Keratinocyte (primary cell): ENCODE data around the gene HOOK2. TPM values are rescaled to one million over a fixed set of nuclear protein-coding genes. Genes with fewer than 3 reads are reported as not detected.
A peak's percentile ranks its signal among the peaks of the same experiment; 100 is the strongest.

Source experiments
- DNase-seq: peaks from one replicate; pipeline ENCODE4 v3.0.0-alpha.2; 2011; ENCODE audit warnings: low read depth, missing footprints, low spot score
- FAIRE-seq: peaks from 2 replicates; lab custom pipeline; 2011; peaks lifted over from hg19 to GRCh38; lab: Jason Lieb, UNC
- H2AFZ ChIP-seq: 2 replicates; pipeline ENCODE4 v1.6.0; 2012; ENCODE audit warnings: low read length, control low read depth, inconsistent platforms; ENCODE audit not compliant: control insufficient read depth
- H3K27ac ChIP-seq: 2 replicates; pipeline ENCODE4 v1.5.1; 2011; ENCODE audit warnings: low read length; ENCODE audit not compliant: control insufficient read depth, insufficient read depth
- H3K27me3 ChIP-seq: 3 replicates; pipeline ENCODE4 v1.6.0; 2011; ENCODE audit warnings: low read length; ENCODE audit not compliant: control insufficient read depth, insufficient read depth; ENCODE audit errors: extremely low read depth
- H3K36me3 ChIP-seq, 2 experiments: 2 replicates in 1 of 2; 3 replicates in 1 of 2; pipeline ENCODE4 v1.5.1; 2011; ENCODE audit warnings: low read length in 2 of 2, mild to moderate bottlenecking in 1 of 2; ENCODE audit not compliant: control insufficient read depth in 2 of 2, insufficient read depth in 2 of 2; ENCODE audit errors: extremely low read depth in 1 of 2
- H3K4me1 ChIP-seq: 3 replicates; pipeline ENCODE4 v1.5.1; 2011; ENCODE audit warnings: low read length; ENCODE audit not compliant: control insufficient read depth, insufficient read depth; ENCODE audit errors: extremely low read depth
- H3K4me2 ChIP-seq: 3 replicates; pipeline ENCODE4 v1.6.0; 2011; ENCODE audit warnings: low read depth, low read length; ENCODE audit not compliant: control insufficient read depth, insufficient read depth; ENCODE audit errors: extremely low read depth
- H3K4me3 ChIP-seq, 3 experiments: fragments of 200-600 bp in 1 of 3; sonication (generic) in 1 of 3; 2 replicates in 2 of 3; 3 replicates in 1 of 3; pipeline ENCODE4 v1.5.1; 2011 to 2016; ENCODE audit warnings: low read length in 3 of 3, mild to moderate bottlenecking in 3 of 3, control low read depth in 2 of 3, inconsistent platforms in 1 of 3, low read depth in 1 of 3, mixed read lengths in 1 of 3, mixed run types in 1 of 3, moderate library complexity in 1 of 3; ENCODE audit not compliant: control insufficient read depth in 2 of 3, insufficient read depth in 2 of 3; ENCODE audit errors: extremely low read depth in 1 of 3
- H3K79me2 ChIP-seq: 2 replicates; pipeline ENCODE4 v1.6.0; 2012; ENCODE audit warnings: low read length; ENCODE audit not compliant: control insufficient read depth, insufficient read depth
- H3K9ac ChIP-seq: 3 replicates; pipeline ENCODE4 v1.6.0; 2011; ENCODE audit warnings: low read length; ENCODE audit not compliant: control insufficient read depth, insufficient read depth; ENCODE audit errors: extremely low read depth
- H3K9me1 ChIP-seq: 3 replicates; pipeline ENCODE4 v1.6.0; 2011; ENCODE audit warnings: low read length; ENCODE audit not compliant: control insufficient read depth, insufficient read depth; ENCODE audit errors: extremely low read depth
- H3K9me3 ChIP-seq: 2 replicates; pipeline ENCODE4 v1.5.1; 2012; ENCODE audit warnings: low read depth, low read length; ENCODE audit not compliant: control insufficient read depth
- H4K20me1 ChIP-seq: 3 replicates; pipeline ENCODE4 v1.6.0; 2011; ENCODE audit warnings: low read length; ENCODE audit not compliant: control insufficient read depth, insufficient read depth; ENCODE audit errors: extremely low read depth
- CTCF ChIP-seq, 3 experiments: IDR thresholded peaks in 1 of 3; conservative IDR thresholded peaks in 1 of 3; optimal IDR thresholded peaks in 1 of 3; 2 replicates in 2 of 3; 3 replicates in 1 of 3; pipeline versions ENCODE3 to v1.5.1; 2011; ENCODE audit warnings: low read length in 3 of 3, mild to moderate bottlenecking in 3 of 3, moderate library complexity in 2 of 3, control low read depth in 1 of 3, inconsistent platforms in 1 of 3; ENCODE audit not compliant: insufficient read depth in 2 of 3; ENCODE audit errors: extremely low read depth in 1 of 3
- EZH2 ChIP-seq: IDR thresholded peaks from one replicate; pipeline ENCODE4 v1.6.1; 2012; ENCODE audit warnings: inconsistent platforms, mild to moderate bottlenecking, low read length, moderate library complexity
- dilution Hi-C: fragments of 300-500 bp; cut with MboI; formaldehyde crosslinking; loops from one replicate; pipeline ENCODE4 v1.7.0; 2020; ENCODE audit warnings: low sequenced_read_pairs; ENCODE audit not compliant: extremely low pct_ligation_motif_present
- polyA plus RNA-seq, 5 experiments: library from polyadenylated mRNA; depleted of rRNA in 3 of 5; stranded (reverse) in 3 of 5; stranded (forward) in 1 of 5; unstranded in 1 of 5; fragments of >200 nt; gene quantifications; 1 replicate in 1 of 5; 2 replicates in 3 of 5; 3 replicates in 1 of 5; pipeline versions ENCODE4 v1.2.1 to v1.2.3, GENCODE V29; 2011 to 2012; ENCODE audit warnings: missing spikeins in 2 of 5, low read depth in 1 of 5, low replicate concordance in 1 of 5

The HOOK2 gene
- polyA plus RNA-seq, 1 donor (not counting 4 experiments of a cell fraction or from before 2014, with no cell fraction given), result 21.9 TPM

- peaks cover 15 to 24% of the 10 kb centered on the region in 2 experiments for H3K36me3 ChIP-seq
- H3K4me1 ChIP-seq, result peaks cover 18% of the 10 kb centered on the region
- TF ChIP-seq EZH2 (no peak), CTCF (optimal IDR thresholded peaks at IDR 0.05 in 1 of 3, IDR thresholded peaks at IDR 0.05 in 1 of 3, conservative IDR thresholded peaks at IDR 0.05 in 1 of 3; ENCODE audit: extremely low read depth in 1 of 3, insufficient read depth in 2 of 3, low read length in 3 of 3) (no peak)
- no peak for FAIRE-seq
- H3K9me3 ChIP-seq, result no peaks in the 10 kb centered on the region
- dilution Hi-C loops, result no loop called here
- H3K27ac ChIP-seq, result peak overlapping the region; percentile 93
- H3K9me1 ChIP-seq, result no peaks in the 10 kb centered on the region
- peak overlapping the region; percentile 97 for H3K4me2 ChIP-seq
- peaks cover 13% of the 10 kb centered on the region for H4K20me1 ChIP-seq
- H2AFZ ChIP-seq, result no peak overlapping the region
- DNase-seq, result no peak
- peak overlapping the region; percentile 77 to 92 (median 90) for H3K4me3 ChIP-seq
- peaks cover 70% of the 10 kb centered on the region for H3K79me2 ChIP-seq
- peak overlapping the region; percentile 90 for H3K9ac ChIP-seq
- H3K27me3 ChIP-seq, result no peaks in the 10 kb centered on the region
Measured at GRCh38 chr19:12720851-12721655, 54.3 kb downstream of the HOOK2 start.

DNA sequence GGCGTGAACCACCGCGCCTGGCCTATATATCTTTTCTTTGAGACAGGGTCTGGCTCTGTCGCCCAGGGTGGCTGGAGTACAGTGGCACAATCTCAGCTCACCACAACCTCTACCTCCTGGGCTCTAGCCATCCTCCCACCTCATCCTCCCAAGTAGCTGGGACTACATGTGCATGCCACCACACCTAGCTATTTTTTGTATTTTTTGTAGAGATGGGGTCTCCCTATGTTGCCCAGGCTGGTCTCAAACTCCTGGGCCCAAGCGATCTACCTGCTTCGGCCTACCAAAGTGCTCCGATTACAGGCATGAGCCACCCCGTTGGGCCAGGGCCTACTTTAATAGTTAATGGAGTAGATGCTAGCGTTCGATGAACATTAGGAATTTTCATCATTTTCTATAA lies 55.1 kb downstream of the HOOK2 start:
- Histone ChIP-seq H3K4me2 (peak overlapping the region; percentile 97), H2AFZ (no peak overlapping the region), H3K9me3 (no peaks in the 10 kb centered on the region), H3K9me1 (no peaks in the 10 kb centered on the region), H3K27me3 (no peaks in the 10 kb centered on the region), H4K20me1 (peaks cover 13% of the 10 kb centered on the region), H3K36me3 (peaks cover 20 to 32% of the 10 kb centered on the region in 2 experiments), H3K27ac (no peak overlapping the region), H3K9ac (peak overlapping the region; percentile 90), H3K79me2 (peaks cover 77% of the 10 kb centered on the region), H3K4me3 (peak overlapping the region in 2 of 3 experiments; percentile 77 to 92), H3K4me1 (peaks cover 18% of the 10 kb centered on the region)
- no peak for DNase-seq
- dilution Hi-C loops, result no loop called here
- FAIRE-seq, result no peak
- TF ChIP-seq CTCF (optimal IDR thresholded peaks at IDR 0.05 in 1 of 3, IDR thresholded peaks at IDR 0.05 in 1 of 3, conservative IDR thresholded peaks at IDR 0.05 in 1 of 3; ENCODE audit: extremely low read depth in 1 of 3, insufficient read depth in 2 of 3, low read length in 3 of 3) (no peak), EZH2 (no peak)
